Measurements from ENCODE around the gene ALOX5.
"Not testable (repeated sequence)": the region's sequence is repeated elsewhere in the genome, so short reads cannot be mapped to it uniquely, and the experiment has no call there.

The ALOX5 gene

DNA sequence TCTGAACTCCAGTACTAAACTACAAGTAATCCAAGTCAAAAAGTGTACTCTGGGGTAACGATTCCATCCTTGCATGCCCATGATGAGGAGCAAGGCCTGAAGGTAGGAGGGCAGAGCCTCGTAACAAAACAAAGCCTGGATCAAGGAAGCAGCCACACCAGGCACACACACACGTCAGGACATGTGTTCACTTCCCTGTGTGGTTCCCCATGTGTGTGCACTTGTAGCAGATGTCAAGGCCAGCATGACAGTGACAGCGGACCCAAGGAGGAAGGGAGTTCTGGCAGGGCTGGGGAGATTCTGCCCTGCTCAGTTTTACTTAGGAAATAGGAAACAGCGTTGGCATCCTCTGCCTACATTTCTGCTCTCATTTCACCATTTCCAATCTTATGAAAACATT is 92.8 kb downstream of the ALOX5 start:
- H3K4me1 ChIP-seq = peaks cover 46 to 77% (median 62%) of the 10 kb centered on the region in 10 experiments
- peaks cover 0 to 13% (median 0%) of the 10 kb centered on the region in 11 experiments; a peak in 1 of 22 replicates for H4K20me1 ChIP-seq
- H3K36me3 ChIP-seq = peaks cover 0 to 8% (median 0%) of the 10 kb centered on the region in 11 experiments; a peak in 3 of 22 replicates
- H3K27me3 ChIP-seq = no peaks in the 10 kb centered on the region
- peak overlapping the region in 8 of 11 experiments; percentile 5 to 93 (median 34); a peak in 11 of 22 replicates for H3K4me2 ChIP-seq
- peaks cover 0 to 12% (median 0%) of the 10 kb centered on the region in 11 experiments; a peak in 9 of 22 replicates for H3K9me3 ChIP-seq (replicated peaks in 1 of 11)
- H3K9ac ChIP-seq = peak overlapping the region in 3 of 11 experiments; percentile 11 to 30 (median 28); a peak in 4 of 22 replicates
- H3K4me3 ChIP-seq = no peak overlapping the region
- no peak for TF ChIP-seq Cebpa-rat (IDR thresholded peaks at IDR 0.05)
- H3K27ac ChIP-seq = peak overlapping the region in 7 of 11 experiments; percentile 4 to 41 (median 15); a peak in 5 of 22 replicates

DNA sequence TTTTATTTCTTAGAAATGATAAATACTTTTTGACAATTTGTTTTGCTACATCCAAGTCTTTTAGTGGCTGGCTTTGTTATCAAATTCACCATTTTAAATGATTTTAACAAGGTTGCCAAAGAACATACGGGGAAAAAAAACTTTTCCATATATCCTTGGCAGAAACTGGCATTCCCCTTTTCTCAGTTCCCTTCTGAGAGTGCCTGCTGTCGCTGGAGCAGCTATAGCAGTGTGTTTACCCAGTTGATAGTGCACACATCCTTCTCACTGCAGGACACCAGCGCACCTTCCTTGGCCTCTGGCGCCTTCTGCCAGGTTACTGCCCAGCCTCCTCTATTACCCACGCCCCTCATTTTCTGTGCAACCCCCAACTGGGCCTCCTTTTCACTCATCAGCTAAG is 94.1 kb downstream of the ALOX5 start:
- Histone ChIP-seq H3K27ac (no peak overlapping the region), H3K9me3 (replicated peaks in 1 of 11) (peaks cover 0 to 6% (median 0%) of the 10 kb centered on the region in 11 experiments; a peak in 9 of 22 replicates), H3K4me3 (no peak overlapping the region), H4K20me1 (peaks cover 0 to 13% (median 0%) of the 10 kb centered on the region in 11 experiments; a peak in 1 of 22 replicates), H3K27me3 (no peaks in the 10 kb centered on the region), H3K4me1 (peaks cover 33 to 67% (median 50%) of the 10 kb centered on the region in 10 experiments), H3K9ac (peak overlapping the region in 1 of 11 experiments; percentile 38; a peak in 1 of 22 replicates), H3K4me2 (peak overlapping the region in 1 of 11 experiments; percentile 26; a peak in 2 of 22 replicates), H3K36me3 (peaks cover 0 to 6% (median 0%) of the 10 kb centered on the region in 11 experiments; a peak in 3 of 22 replicates)
- no peak for TF ChIP-seq Cebpa-rat (IDR thresholded peaks at IDR 0.05)

GRCh38 chr10:45470098-45471012 is 96.3 kb downstream of the ALOX5 start:
- Histone ChIP-seq H3K27ac (peak overlapping the region in 6 of 11 experiments; percentile 0 to 23 (median 4); a peak in 5 of 22 replicates), H3K9ac (no peak overlapping the region), H3K4me3 (no peak overlapping the region), H3K4me1 (peaks cover 22 to 44% (median 29%) of the 10 kb centered on the region in 10 experiments), H3K4me2 (peak overlapping the region; percentile 32 to 64 (median 52)), H3K36me3 (peaks cover 0 to 15% (median 6%) of the 10 kb centered on the region in 11 experiments; a peak in 4 of 22 replicates), H4K20me1 (peaks cover 0 to 13% (median 0%) of the 10 kb centered on the region in 11 experiments; a peak in 1 of 22 replicates), H3K9me3 (replicated peaks in 1 of 11) (peaks cover 8 to 14% (median 9%) of the 10 kb centered on the region in 11 experiments), H3K27me3 (no peaks in the 10 kb centered on the region)
- TF ChIP-seq Cebpa-rat (IDR thresholded peaks at IDR 0.05) = no peak

- Histone ChIP-seq H3K27ac (peak overlapping the region in 1 of 11 experiments; percentile 23; a peak in 1 of 22 replicates), H3K36me3 (peaks cover under 1 to 21% (median 12%) of the 10 kb centered on the region in 11 experiments; a peak in 15 of 22 replicates), H3K4me2 (peak overlapping the region in 7 of 11 experiments; percentile 32 to 64 (median 59); a peak in 8 of 22 replicates), H3K9me3 (replicated peaks in 1 of 11) (peaks cover 15 to 21% (median 16%) of the 10 kb centered on the region in 11 experiments), H3K4me1 (peaks cover 20 to 37% (median 24%) of the 10 kb centered on the region in 10 experiments), H3K4me3 (no peak overlapping the region), H3K9ac (no peak overlapping the region), H4K20me1 (peaks cover 0 to 11% (median 0%) of the 10 kb centered on the region in 11 experiments; a peak in 1 of 22 replicates), H3K27me3 (no peaks in the 10 kb centered on the region)
- TF ChIP-seq Cebpa-rat (IDR thresholded peaks at IDR 0.05) = no peak
Measured at GRCh38 chr10:45471059-45471458, 97.0 kb downstream of the ALOX5 start.

GRCh38 chr10:45471531-45472310 is 97.7 kb downstream of the ALOX5 start:
- H3K9me3 ChIP-seq (replicated peaks in 1 of 11) = peaks cover 21 to 28% (median 22%) of the 10 kb centered on the region in 11 experiments

GRCh38 chr10:45473126-45473525 is 99.1 kb downstream of the ALOX5 start:
- Histone ChIP-seq H3K9ac (no peak overlapping the region), H3K27ac (no peak overlapping the region), H3K4me1 (peaks cover 10 to 22% (median 16%) of the 10 kb centered on the region in 10 experiments), H4K20me1 (peaks cover 0 to 7% (median 0%) of the 10 kb centered on the region in 11 experiments; a peak in 1 of 22 replicates), H3K9me3 (replicated peaks in 1 of 11) (peaks cover 34 to 42% (median 36%) of the 10 kb centered on the region in 11 experiments), H3K36me3 (peaks cover 6 to 35% (median 15%) of the 10 kb centered on the region in 11 experiments; a peak in 17 of 22 replicates), H3K27me3 (no peaks in the 10 kb centered on the region), H3K4me3 (no peak overlapping the region), H3K4me2 (peak overlapping the region in 1 of 11 experiments; percentile 21; a peak in 1 of 22 replicates)
- TF ChIP-seq Cebpa-rat (IDR thresholded peaks at IDR 0.05) = no peak

More at GRCh38 chr10:45471531-45472310, 97.7 kb downstream of the ALOX5 start:
- Histone ChIP-seq H3K36me3 (peaks cover 6 to 24% (median 15%) of the 10 kb centered on the region in 11 experiments; a peak in 16 of 22 replicates), H3K27me3 (no peaks in the 10 kb centered on the region), H4K20me1 (peaks cover 0 to 7% (median 0%) of the 10 kb centered on the region in 11 experiments; a peak in 1 of 22 replicates), H3K4me2 (no peak overlapping the region), H3K9ac (no peak overlapping the region), H3K4me3 (no peak overlapping the region), H3K4me1 (peaks cover 13 to 30% (median 19%) of the 10 kb centered on the region in 10 experiments), H3K27ac (no peak overlapping the region)
- no peak for TF ChIP-seq Cebpa-rat (IDR thresholded peaks at IDR 0.05)

DNA sequence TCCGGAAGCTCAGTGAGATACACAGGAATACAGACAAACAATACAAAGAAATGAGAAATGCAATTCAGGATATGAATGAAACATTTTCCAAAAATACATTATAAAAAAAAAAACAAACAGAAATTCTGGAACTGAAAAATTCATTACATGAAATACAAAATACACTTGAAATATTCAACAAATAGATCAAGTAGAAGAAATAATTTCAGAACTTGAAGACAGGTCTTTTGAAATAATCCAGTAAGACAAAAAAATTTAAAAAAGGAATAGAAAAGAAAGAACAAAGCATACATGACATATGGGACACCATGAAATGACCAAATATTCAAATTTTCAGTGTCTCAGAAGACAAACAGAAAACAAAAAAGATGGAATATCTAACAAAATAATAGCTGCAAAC is 102.5 kb downstream of the ALOX5 start:
- H3K4me2 ChIP-seq = no peak overlapping the region
- no peaks in the 10 kb centered on the region for H3K27me3 ChIP-seq
- TF ChIP-seq Cebpa-rat (IDR thresholded peaks at IDR 0.05) = no peak
- H3K27ac ChIP-seq = no peak overlapping the region
- no peak overlapping the region for H3K9ac ChIP-seq
- H4K20me1 ChIP-seq = no peaks in the 10 kb centered on the region; a peak in 1 of 22 replicates
- peaks cover 66 to 76% (median 70%) of the 10 kb centered on the region in 11 experiments for H3K9me3 ChIP-seq (replicated peaks in 1 of 11)
- H3K4me3 ChIP-seq = no peak overlapping the region
- H3K36me3 ChIP-seq = peaks cover 30 to 66% (median 36%) of the 10 kb centered on the region in 11 experiments; a peak in 21 of 22 replicates
- H3K4me1 ChIP-seq = peaks cover 0 to 8% (median 0%) of the 10 kb centered on the region in 10 experiments; a peak in 4 of 20 replicates

DNA sequence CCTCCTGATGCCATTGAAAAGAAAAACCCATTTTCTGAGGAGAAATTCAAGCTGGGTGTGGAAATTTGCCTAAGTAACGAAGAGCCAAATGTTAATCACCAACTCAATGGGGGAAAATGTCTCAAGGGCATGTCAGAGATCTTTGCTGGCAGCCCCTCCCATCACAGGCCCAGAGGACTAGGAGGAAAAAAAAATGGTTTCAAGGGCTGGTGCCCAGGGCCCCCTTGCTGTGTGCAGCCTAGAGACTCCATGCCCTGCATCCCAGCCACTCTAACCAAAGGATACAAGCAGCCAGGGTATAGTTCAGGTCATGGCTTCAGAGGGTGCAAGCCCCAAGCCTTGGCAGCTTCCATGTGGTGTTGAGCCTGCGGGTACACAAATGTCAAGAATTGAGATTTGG is 106.3 kb downstream of the ALOX5 start:
- Histone ChIP-seq H4K20me1 (peaks cover 0 to 4% (median 0%) of the 10 kb centered on the region in 11 experiments; a peak in 1 of 22 replicates), H3K9me3 (replicated peaks in 1 of 11) (peaks cover 66 to 82% (median 75%) of the 10 kb centered on the region in 11 experiments), H3K4me1 (peaks cover 0 to 10% (median 0%) of the 10 kb centered on the region in 10 experiments; a peak in 3 of 20 replicates), H3K36me3 (peaks cover 35 to 69% (median 54%) of the 10 kb centered on the region in 11 experiments), H3K27ac (no peak overlapping the region), H3K9ac (no peak overlapping the region), H3K4me2 (no peak overlapping the region), H3K27me3 (no peaks in the 10 kb centered on the region), H3K4me3 (no peak overlapping the region)
- TF ChIP-seq Cebpa-rat (IDR thresholded peaks at IDR 0.05) = no peak

DNA sequence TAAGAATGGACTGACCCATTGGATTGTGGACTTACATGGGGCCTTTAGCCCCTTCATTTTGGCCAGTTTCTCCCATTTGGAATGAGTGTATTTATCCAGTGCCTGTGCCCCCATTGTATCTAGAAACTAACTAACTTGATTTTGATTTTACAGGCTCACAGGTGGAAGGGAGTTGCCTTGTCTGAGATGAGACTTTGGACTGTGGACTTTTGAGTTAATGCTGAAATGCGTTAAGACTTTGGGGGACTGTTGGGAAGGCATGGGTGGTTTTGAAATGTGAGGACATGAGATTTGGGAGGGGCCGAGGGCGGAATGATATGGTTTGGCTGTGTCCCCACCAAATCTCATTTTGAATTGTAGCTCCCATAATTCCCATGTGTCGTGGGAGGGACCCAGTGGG is 107.1 kb downstream of the ALOX5 start:
- Histone ChIP-seq H3K4me1 (peaks cover 0 to 10% (median 0%) of the 10 kb centered on the region in 10 experiments; a peak in 3 of 20 replicates), H3K36me3 (peaks cover 28 to 69% (median 48%) of the 10 kb centered on the region in 11 experiments), H3K9me3 (replicated peaks in 1 of 11) (peaks cover 61 to 74% (median 69%) of the 10 kb centered on the region in 11 experiments)
- H3K4me3 ChIP-seq, H4K20me1 ChIP-seq, H3K27ac ChIP-seq, H3K4me2 ChIP-seq, H3K27me3 ChIP-seq, H3K9ac ChIP-seq: not testable (repeated sequence)

Measured in BLaER1 treated with 17β-estradiol and CSF1 and Interleukin-3, amounts not matched to agents 10 nM and 100 nM (cell line).